Measurements from ENCODE around the gene PNLIP.

The PNLIP gene

DNA sequence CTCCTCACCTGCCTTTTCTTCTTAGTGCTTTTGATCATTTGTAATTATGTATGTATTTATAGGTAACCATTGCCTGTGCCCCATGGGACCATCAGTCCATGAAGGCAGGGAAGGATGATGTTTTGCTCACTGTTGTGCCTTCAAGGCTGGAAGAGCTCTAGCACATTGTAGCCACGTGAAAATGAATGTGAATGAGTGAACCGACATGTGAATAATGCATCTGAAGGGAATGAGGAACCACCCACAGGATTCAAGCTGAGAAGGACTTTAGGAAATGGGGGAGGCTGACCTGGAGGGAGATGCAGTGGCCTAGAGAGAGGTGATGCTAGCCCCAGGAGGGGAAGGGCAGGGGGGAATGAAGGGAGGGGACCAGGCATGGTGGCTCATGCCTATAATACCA is 69.1 kb downstream of the PNLIP start:
- DNase-seq (ENCODE audit: low read depth in 4 of 4, low spot score in 1 of 4): no peak

- no peak for DNase-seq (ENCODE audit: low read depth in 4 of 4, low spot score in 1 of 4)
Observed at GRCh38 chr10:116615199-116615776, 69.6 kb downstream of the PNLIP start.
